GM21447 (cell line): ENCODE results near the gene AMN.

ENCODE experiments used
- ATAC-seq: cut with Tn5 transposase; IDR thresholded peaks from one replicate; pipeline ENCODE4 v1.9.1; 2021; ENCODE audit not compliant: unreplicated experiment

AMN gene

DNA sequence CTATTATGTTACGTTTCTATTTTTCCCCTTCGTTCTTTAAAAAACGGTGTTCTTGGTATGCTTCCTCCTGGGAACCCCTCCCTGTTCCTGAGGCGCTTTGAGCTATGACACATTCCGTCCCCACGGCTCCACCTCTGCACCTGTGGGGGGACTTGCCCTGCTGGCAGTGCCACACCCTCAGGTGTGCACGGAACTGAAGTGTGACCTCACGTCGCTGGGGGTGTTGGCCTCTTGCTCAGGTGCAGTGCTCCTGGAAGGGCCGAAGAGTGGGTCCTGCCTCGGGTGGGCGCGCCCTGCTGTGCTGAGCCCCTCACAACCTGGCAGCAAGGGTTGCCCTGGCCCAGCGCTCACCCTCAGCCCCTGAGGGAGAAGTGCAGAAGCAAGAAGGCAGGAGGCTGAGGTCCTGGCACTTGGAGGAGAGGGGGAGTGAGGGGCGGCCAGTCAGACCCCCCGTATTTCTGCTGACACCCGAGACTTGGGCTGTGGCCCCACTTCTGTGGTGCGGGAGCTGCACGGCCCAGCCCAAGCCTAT lies 4.9 kb downstream of the AMN start:
- ATAC-seq: no peak

- no peak for ATAC-seq
These were observed 5.5 kb downstream of the AMN start for GRCh38 chr14:102927878-102928411.

DNA sequence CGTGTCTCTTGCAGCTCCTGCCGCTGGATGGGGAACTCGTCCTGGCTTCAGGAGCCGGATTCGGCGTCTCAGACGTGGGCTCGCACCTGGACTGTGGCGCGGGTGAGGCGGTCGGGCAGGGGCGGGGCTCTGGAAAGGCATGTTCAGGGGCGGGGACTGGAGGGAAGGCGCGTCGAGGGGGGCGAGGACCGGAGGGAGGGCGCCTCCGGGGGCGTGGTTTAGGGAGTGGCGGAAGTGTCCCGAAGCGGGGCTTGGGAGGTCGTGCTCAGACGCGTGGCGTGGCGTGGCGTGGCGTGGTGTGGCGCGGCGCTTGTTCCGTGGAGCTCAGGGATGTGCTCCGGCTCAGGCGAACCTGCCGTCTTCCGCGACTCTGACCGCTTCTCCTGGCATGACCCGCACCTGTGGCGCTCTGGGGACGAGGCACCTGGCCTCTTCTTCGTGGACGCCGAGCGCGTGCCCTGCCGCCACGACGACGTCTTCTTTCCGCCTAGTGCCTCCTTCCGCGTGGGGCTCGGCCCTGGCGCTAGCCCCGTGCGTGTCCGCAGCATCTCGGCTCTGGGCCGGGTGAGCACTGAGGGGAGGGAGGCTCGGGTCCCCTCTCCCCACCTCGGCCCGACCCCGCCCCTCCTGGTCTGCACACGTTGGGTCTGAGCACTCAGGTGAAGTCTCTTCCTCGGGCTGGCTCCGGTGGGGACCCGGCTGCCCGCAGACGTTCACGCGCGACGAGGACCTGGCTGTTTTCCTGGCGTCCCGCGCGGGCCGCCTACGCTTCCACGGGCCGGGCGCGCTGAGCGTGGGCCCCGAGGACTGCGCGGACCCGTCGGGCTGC lies 6.2 kb downstream of the AMN start:
- ATAC-seq: no peak

- ATAC-seq: no peak
These were observed 7.0 kb downstream of the AMN start for GRCh38 chr14:102929241-102930137.

- no peak for ATAC-seq
These were observed 7.8 kb downstream of the AMN start for GRCh38 chr14:102930138-102930752.

DNA sequence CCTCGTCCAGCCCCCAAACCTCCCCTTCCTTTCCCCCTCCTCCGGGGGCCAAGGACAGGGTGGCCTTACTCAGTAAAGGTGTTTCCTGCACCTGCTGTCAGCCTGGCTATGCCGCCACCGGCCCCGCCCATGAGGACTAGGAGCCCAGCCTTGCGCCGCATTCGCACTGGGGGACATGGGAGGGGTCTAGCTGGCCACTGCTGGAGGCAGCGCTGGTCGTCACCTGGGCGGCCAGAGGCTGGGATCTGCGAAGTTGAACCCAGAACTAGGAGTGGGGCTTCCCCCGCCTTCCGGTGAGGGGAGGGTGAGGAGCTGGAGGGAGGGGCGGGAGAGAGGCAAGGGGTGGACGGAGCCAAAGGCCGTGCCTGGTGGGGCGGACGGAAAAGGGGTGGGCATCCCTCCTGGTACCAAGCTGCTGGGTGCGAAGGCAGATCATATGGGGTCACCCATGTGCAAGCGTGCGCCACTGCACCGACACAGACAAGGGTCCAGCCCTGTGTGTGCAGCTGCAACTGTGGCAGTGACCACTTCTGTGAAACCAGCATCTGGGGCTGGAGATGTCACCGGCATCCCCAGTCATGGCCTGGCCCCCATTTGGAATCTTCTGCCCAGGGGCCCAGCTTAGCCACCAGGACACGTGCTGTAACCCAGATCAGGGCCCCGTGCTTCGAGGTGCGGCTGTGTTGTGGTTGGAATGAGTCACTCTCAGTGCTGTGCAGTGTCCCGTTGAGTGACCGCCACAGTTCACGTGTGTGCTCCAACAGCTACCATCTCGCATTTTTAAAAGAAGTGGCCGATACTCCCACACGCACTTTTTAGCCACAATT lies 8.5 kb downstream of the AMN start:
- no peak for ATAC-seq

GRCh38 chr14:102931580-102932285 lies 9.3 kb downstream of the AMN start:
- no peak for ATAC-seq

DNA sequence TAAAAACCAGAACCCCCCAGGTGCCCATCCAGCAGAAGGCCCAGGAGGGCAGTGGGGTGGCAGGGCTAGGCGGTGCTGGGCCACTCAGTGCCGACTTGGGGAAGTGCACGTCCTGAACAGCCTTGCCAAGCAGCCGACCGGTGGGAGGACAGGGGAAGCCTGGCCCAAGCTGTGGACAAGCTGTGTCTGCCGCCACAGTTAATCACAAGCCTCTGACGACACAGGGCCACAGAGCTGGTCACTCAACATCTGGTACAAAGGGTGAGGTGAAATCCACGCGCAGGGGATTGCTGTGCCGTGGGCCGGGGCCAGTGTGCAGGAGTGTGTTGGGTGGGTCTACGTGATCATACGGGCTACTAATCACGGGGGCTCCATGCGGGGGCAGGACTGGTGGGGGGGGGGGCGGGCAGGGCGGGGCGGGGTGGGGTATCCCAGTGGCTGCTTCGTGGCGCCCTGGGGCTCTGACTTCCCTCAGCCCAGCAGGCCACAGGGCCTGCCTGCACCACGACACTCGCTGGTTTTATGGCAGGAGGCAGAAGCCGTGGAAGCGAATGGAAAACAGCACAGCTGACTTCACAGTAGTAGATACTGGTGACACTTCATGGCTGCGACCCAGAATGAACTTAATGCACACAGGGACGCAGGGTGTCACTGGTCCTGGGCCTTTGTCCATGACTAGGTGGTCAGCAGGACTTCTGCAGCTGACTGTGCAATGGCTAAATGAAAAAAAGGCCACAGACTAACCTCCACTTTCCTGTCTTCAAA lies 10.2 kb downstream of the AMN start:
- ATAC-seq: no peak

- no peak for ATAC-seq
These were observed 11.3 kb downstream of the AMN start for GRCh38 chr14:102933618-102934231.

DNA sequence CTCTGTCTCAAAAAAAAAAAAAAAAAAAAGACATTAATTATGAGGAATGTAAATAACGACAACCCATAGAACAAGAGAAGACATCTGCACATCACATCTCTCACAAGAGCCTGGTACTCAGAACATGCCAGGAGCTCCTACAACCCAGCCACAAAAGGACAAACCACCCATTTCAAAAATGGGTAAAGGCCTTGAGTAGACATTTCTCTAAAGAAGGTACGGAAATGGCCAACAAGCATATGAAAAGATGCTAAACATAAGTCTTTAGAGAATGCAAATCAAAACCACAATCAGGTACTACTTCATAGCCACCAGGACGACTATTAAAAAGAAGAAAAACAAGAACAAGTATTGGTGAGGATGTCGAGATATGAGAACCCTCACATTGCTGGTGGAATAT lies 13.3 kb downstream of the AMN start:
- ATAC-seq: no peak

DNA sequence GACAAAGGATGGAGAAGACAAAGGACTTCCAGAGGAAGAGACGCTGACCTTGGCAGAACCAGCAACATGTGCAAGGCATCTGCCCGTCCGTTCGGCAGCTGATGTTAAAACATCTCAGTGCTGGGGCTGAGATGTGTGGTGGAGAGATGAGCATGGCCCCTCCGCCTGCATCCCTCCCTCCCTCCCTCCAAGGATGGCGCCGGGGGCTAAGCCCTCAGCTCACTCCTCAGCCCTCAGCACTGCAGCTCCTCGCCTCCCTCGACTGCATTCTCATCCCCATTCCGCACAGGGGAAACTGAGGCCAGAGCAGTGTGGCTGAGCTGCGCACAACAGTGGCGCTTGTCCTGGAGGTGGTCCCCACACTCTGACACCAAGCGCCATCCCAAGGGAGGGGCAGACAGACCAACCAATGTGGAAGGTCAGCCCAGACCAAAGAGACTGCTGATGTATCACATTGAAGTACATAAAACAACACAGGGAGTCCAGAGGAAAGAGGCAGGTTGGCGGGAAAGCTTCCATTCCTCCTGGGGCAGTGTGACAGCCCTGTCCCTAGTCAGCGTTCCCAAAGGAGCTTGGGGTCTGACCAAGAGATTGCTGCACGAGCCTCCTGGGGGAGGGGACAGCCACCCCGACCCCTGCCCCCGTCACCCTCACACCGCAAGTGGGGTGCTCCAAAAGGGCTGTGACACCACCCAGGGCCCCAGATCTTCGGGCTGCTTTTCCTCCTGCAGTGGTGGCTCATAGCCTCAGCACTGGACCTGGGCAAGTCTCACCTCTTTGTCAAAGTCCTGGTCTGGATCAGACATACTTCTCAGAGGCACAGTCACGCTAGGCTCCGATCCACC lies 15.1 kb downstream of the AMN start:
- no peak for ATAC-seq

GRCh38 chr14:102938191-102938590 lies 15.7 kb downstream of the AMN start:
- no peak for ATAC-seq

- ATAC-seq: no peak
These were observed 16.9 kb downstream of the AMN start for GRCh38 chr14:102939329-102939728.

GRCh38 chr14:102939820-102940561 lies 17.5 kb downstream of the AMN start:
- no peak for ATAC-seq

DNA sequence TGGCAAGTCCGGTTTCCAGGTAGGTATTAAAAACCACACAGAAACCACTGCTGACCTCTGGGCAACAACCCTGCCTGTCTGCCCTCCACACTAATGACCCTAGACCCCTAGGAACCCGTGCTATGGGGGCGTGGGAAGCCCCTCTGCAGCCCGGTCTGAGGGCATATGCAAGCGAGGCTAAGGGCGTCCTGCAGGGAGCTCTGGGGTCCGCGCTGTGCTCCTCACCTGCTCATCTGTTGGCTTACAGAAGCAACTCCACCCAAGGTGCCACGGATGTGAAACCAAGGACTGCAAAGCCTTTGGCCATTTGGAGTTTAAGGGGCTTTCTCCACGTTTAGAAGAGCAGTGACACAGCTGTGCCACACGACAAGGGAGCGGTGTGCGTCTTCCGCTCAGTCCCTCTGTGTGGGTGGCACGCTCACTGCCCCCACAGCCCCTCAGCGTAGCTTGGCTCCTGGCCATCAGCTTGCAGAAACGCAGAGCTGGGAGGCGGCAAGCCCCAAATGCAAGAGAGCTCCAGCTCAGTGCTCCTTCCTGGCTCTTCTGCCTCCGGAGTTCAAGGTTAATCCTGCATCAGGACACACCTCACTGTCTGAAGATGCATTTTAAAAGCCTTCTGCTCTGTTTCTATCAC lies 18.4 kb downstream of the AMN start:
- ATAC-seq: no peak

- no peak for ATAC-seq
These were observed 19.1 kb downstream of the AMN start for GRCh38 chr14:102941419-102942011.
